GM11168 (cell line): ENCODE results near the gene GPRASP1.

Source experiments
- in situ Hi-C: fragments of 300-500 bp; cut with MboI; formaldehyde crosslinking; loops from one replicate; pipeline ENCODE4 v1.12.0; 2022; ENCODE audit warnings: low sequenced_read_pairs; ENCODE audit not compliant: unreplicated experiment

The GPRASP1 gene

GRCh38 chrX:102697494-102697893 lies 46.2 kb downstream of the GPRASP1 start:
- in situ Hi-C loops, result no loop called here
